H9 (cell line): ENCODE results near the gene TBC1D9B. TPM values are rescaled to one million over a fixed set of nuclear protein-coding genes. Genes with fewer than 3 reads are reported as not detected.

Experiments used
- DNase-seq: peaks from one replicate; pipeline ENCODE4 v3.0.0-alpha.2; 2017
- H2AFZ ChIP-seq: one replicate; pipeline ENCODE4 v1.6.1; 2013; ENCODE audit warnings: mild to moderate bottlenecking, low read length, control low read depth, moderate library complexity
- H2AK5ac ChIP-seq: 2 replicates; pipeline ENCODE4 v1.6.1; 2013; ENCODE audit warnings: low read length, control low read depth, mixed read lengths; ENCODE audit not compliant: insufficient read length
- H2BK120ac ChIP-seq: one replicate; pipeline ENCODE4 v1.6.1; 2013; ENCODE audit warnings: low read depth, mild to moderate bottlenecking, low read length, control low read depth, inconsistent platforms; ENCODE audit not compliant: poor library complexity, severe bottlenecking
- H2BK12ac ChIP-seq: 2 replicates; pipeline ENCODE4 v1.6.1; 2013; ENCODE audit warnings: low read length, control low read depth, mixed read lengths, low read depth; ENCODE audit not compliant: insufficient read length
- H2BK15ac ChIP-seq: 2 replicates; pipeline ENCODE4 v1.6.1; 2013; ENCODE audit warnings: low read depth, low read length, control low read depth
- H2BK20ac ChIP-seq: one replicate; pipeline ENCODE4 v1.6.1; 2013; ENCODE audit warnings: low read depth, mild to moderate bottlenecking, low read length, control low read depth, inconsistent platforms; ENCODE audit not compliant: poor library complexity, severe bottlenecking
- H2BK5ac ChIP-seq: 2 replicates; pipeline ENCODE4 v1.6.1; 2013; ENCODE audit warnings: low read length, control low read depth, mixed read lengths; ENCODE audit not compliant: insufficient read length
- H3K14ac ChIP-seq: 2 replicates; pipeline ENCODE4 v1.6.1; 2013; ENCODE audit warnings: low read length, control low read depth; ENCODE audit not compliant: insufficient read depth
- H3K18ac ChIP-seq: 2 replicates; pipeline ENCODE4 v1.6.1; 2013; ENCODE audit warnings: low read depth, mild to moderate bottlenecking, mixed read lengths, low read length, control low read depth; ENCODE audit not compliant: insufficient read length
- H3K23ac ChIP-seq: 2 replicates; pipeline ENCODE4 v1.6.1; 2013; ENCODE audit warnings: low read length, control low read depth, mixed read lengths, low read depth; ENCODE audit not compliant: insufficient read length
- H3K23me2 ChIP-seq: 2 replicates; pipeline ENCODE4 v1.6.1; 2013; ENCODE audit warnings: low read depth, mild to moderate bottlenecking, mixed read lengths, low read length, control low read depth; ENCODE audit not compliant: insufficient read length, poor library complexity, severe bottlenecking
- H3K27ac ChIP-seq: 2 replicates; pipeline ENCODE4 v1.5.1; 2013; ENCODE audit warnings: low read length, control low read depth, mixed read lengths, low read depth; ENCODE audit not compliant: insufficient read length
- H3K27me3 ChIP-seq: 2 replicates; pipeline ENCODE4 v1.6.1; 2013; ENCODE audit warnings: low read length, control low read depth, inconsistent platforms; ENCODE audit not compliant: insufficient read depth
- H3K4ac ChIP-seq: 2 replicates; pipeline ENCODE4 v1.6.1; 2013; ENCODE audit warnings: low read depth, mild to moderate bottlenecking, control low read depth, inconsistent platforms, low read length, moderate library complexity
- H3K4me1 ChIP-seq: 2 replicates; pipeline ENCODE4 v1.6.1; 2013; ENCODE audit warnings: low read length, control low read depth, inconsistent platforms; ENCODE audit not compliant: insufficient read depth
- H3K4me2 ChIP-seq: 2 replicates; pipeline ENCODE4 v1.6.1; 2013; ENCODE audit warnings: low read length, control low read depth, mixed read lengths; ENCODE audit not compliant: insufficient read length, insufficient read depth
- H3K56ac ChIP-seq: 2 replicates; pipeline ENCODE4 v1.6.1; 2013; ENCODE audit warnings: low read depth, mild to moderate bottlenecking, mixed read lengths, low read length, control low read depth; ENCODE audit not compliant: insufficient read length
- H3K79me1 ChIP-seq: 2 replicates; pipeline ENCODE4 v1.6.1; 2013; ENCODE audit warnings: low read depth, mild to moderate bottlenecking, moderate library complexity, low read length, control low read depth, inconsistent platforms; ENCODE audit not compliant: insufficient read depth, poor library complexity, severe bottlenecking
- H3K79me2 ChIP-seq: 2 replicates; pipeline ENCODE4 v1.6.1; 2013; ENCODE audit warnings: low read length, control low read depth, inconsistent platforms; ENCODE audit not compliant: insufficient read depth
- H3K9ac ChIP-seq: 2 replicates; pipeline ENCODE4 v1.6.1; 2013; ENCODE audit warnings: low read length, control low read depth, mixed read lengths; ENCODE audit not compliant: insufficient read length; ENCODE audit errors: extremely low read depth
- H3K9me3 ChIP-seq: one replicate; pipeline ENCODE4 v1.6.1; 2013; ENCODE audit warnings: low read depth, low read length, inconsistent platforms; ENCODE audit not compliant: control insufficient read depth
- H3T11ph ChIP-seq: one replicate; pipeline ENCODE4 v1.6.1; 2013; ENCODE audit warnings: mild to moderate bottlenecking, low read length, control low read depth, inconsistent platforms
- H4K20me1 ChIP-seq: one replicate; pipeline ENCODE4 v1.6.1; 2013; ENCODE audit not compliant: control insufficient read depth, insufficient read length, insufficient read depth
- H4K5ac ChIP-seq: 2 replicates; pipeline ENCODE4 v1.6.1; 2013; ENCODE audit warnings: low read depth, mild to moderate bottlenecking, mixed read lengths, low read length, control low read depth; ENCODE audit not compliant: insufficient read length
- H4K8ac ChIP-seq: replicated peaks from 2 replicates; pipeline ENCODE4 v1.6.1; 2013; ENCODE audit warnings: low read length, control low read depth, mixed read lengths, low read depth; ENCODE audit not compliant: insufficient read length
- H4K91ac ChIP-seq: 2 replicates; pipeline ENCODE4 v1.6.1; 2013; ENCODE audit warnings: low read depth, mild to moderate bottlenecking, moderate library complexity, mixed read lengths, low read length, control low read depth; ENCODE audit not compliant: insufficient read length
- H3K27ac Mint-ChIP-seq, 3 experiments: 2 replicates in 2 of 3; 3 replicates in 1 of 3; pipeline ENCODE4 v1.8.0; 2020 to 2021; ENCODE audit warnings: mixed read lengths in 3 of 3, mild to moderate bottlenecking in 1 of 3, moderate library complexity in 1 of 3
- H3K27me3 Mint-ChIP-seq: 2 replicates; pipeline ENCODE4 v1.8.0; 2021; ENCODE audit warnings: low read depth, mild to moderate bottlenecking, moderate library complexity, mixed read lengths
- H3K36me3 Mint-ChIP-seq, 3 experiments: 2 replicates in 2 of 3; 3 replicates in 1 of 3; pipeline ENCODE4 v1.8.0; 2020 to 2021; ENCODE audit warnings: low read depth in 3 of 3, mixed read lengths in 3 of 3; ENCODE audit not compliant: insufficient read depth in 1 of 3
- H3K4me1 Mint-ChIP-seq, 2 experiments: 2 replicates each; pipeline ENCODE4 v1.8.0; 2020; ENCODE audit warnings: mixed read lengths in 2 of 2
- H3K4me3 Mint-ChIP-seq, 2 experiments: 2 replicates in 1 of 2; 3 replicates in 1 of 2; pipeline ENCODE4 v1.8.0; 2020 to 2021; ENCODE audit warnings: mild to moderate bottlenecking in 2 of 2, mixed read lengths in 2 of 2, moderate library complexity in 1 of 2
- H3K9me3 Mint-ChIP-seq, 2 experiments: 2 replicates in 1 of 2; 3 replicates in 1 of 2; pipeline ENCODE4 v1.8.0; 2020; ENCODE audit warnings: mild to moderate bottlenecking in 2 of 2, mixed read lengths in 2 of 2, moderate library complexity in 1 of 2
- WGBS: extraction: QIAGEN DNeasy Blood & Tissue Kit; methylation state at CpG from one replicate; pipeline ENCODE4 v1.1.7; 2013; ENCODE audit warnings: missing lambda C conversion rate, low lambda C conversion rate, mixed read lengths; ENCODE audit not compliant: insufficient read length; ENCODE audit errors: extremely low coverage; 5-methylcytosine and 5-hydroxymethylcytosine counted together
- total RNA-seq: library from RNA; stranded (reverse); gene quantifications from 2 replicates; pipeline ENCODE4 v1.2.1, GENCODE V29; 2021
- TF ChIP-seq, protein P1 (sequence below): fragments of 200-600 bp; sonication (generic); conservative IDR thresholded peaks from 3 replicates; pipeline ENCODE4 v1.8.0; 2021; ENCODE audit warnings: antibody characterized with exemption, mild to moderate bottlenecking

Gene TBC1D9B
- total RNA-seq, 1 experiment from 2014 or later: 62.1 TPM

DNA sequence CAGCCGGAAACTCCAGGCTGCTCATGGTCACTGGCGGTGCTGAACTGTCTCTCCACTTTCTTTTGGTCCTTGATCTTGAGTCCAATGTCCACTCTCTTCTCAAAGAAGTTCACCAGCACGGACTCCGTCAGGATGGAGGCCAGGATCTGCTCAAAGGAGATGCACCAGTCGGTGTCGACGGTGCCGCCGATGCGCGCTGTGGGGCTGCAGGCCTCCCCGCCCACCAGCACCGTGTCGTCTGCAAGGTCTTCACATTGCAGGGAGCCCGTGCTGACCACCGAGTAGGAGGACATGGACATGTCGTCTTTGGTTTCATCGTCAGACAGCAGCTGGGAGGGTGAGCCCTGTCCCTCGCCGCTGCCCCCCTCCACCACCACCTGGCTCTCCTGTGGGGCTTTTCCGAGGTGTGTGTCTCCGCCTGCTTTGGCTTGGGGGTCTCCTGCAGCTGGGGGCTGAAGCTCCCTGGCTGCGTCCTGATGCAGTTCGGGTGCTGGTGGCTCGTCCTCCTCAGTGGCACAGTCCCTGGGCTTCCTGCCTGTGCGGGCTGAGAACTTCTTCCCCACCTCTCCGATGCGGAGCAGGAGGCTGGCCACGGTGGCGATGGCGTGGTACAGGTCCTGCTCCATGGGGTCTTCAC is 44.1 kb downstream of the TBC1D9B start:
- no peaks in the 10 kb centered on the region for H3K79me1 ChIP-seq
- no peak overlapping the region for H2AFZ ChIP-seq
- no peak overlapping the region; a peak in 1 of 7 replicates for H3K27ac Mint-ChIP-seq

More for the DNA sequence above, 44.1 kb downstream of the TBC1D9B start:
- WGBS: no CpG with 5 or more reads among the region's 31 CpGs
- peaks cover 10% of the 10 kb centered on the region for H3K27me3 Mint-ChIP-seq
- H3K4me2 ChIP-seq: no peak overlapping the region
- H3K9me3 Mint-ChIP-seq: no peaks in the 10 kb centered on the region
- H3K36me3 Mint-ChIP-seq: peaks cover 17 to 45% (median 42%) of the 10 kb centered on the region in 3 experiments
- no peak overlapping the region for H2BK20ac ChIP-seq
- H3K23me2 ChIP-seq: no peaks in the 10 kb centered on the region
- H3K4me1 Mint-ChIP-seq: peaks cover 18 to 23% of the 10 kb centered on the region in 2 experiments
- H3K79me2 ChIP-seq: no peaks in the 10 kb centered on the region
- H4K8ac ChIP-seq: no peak overlapping the region
- H3K4me1 ChIP-seq: no peaks in the 10 kb centered on the region
- H3K9me3 ChIP-seq: peaks cover 5% of the 10 kb centered on the region
- H4K91ac ChIP-seq: no peak overlapping the region
- no peak overlapping the region for H3K14ac ChIP-seq
- no peaks in the 10 kb centered on the region for H3K27me3 ChIP-seq
- H3K4me3 Mint-ChIP-seq: no peak overlapping the region
- H3K4ac ChIP-seq: no peak overlapping the region
- no peak overlapping the region for H2BK5ac ChIP-seq
- H3K9ac ChIP-seq: no peak overlapping the region
- H2BK15ac ChIP-seq: no peak overlapping the region
- no peak overlapping the region for H2BK12ac ChIP-seq
- TF ChIP-seq, protein P1, sequence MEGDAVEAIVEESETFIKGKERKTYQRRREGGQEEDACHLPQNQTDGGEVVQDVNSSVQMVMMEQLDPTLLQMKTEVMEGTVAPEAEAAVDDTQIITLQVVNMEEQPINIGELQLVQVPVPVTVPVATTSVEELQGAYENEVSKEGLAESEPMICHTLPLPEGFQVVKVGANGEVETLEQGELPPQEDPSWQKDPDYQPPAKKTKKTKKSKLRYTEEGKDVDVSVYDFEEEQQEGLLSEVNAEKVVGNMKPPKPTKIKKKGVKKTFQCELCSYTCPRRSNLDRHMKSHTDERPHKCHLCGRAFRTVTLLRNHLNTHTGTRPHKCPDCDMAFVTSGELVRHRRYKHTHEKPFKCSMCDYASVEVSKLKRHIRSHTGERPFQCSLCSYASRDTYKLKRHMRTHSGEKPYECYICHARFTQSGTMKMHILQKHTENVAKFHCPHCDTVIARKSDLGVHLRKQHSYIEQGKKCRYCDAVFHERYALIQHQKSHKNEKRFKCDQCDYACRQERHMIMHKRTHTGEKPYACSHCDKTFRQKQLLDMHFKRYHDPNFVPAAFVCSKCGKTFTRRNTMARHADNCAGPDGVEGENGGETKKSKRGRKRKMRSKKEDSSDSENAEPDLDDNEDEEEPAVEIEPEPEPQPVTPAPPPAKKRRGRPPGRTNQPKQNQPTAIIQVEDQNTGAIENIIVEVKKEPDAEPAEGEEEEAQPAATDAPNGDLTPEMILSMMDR: no peak
- no peak overlapping the region for H3T11ph ChIP-seq
- no peak overlapping the region for H2AK5ac ChIP-seq
- H3K23ac ChIP-seq: no peak overlapping the region
- no peak overlapping the region for H2BK120ac ChIP-seq
- no peaks in the 10 kb centered on the region for H4K20me1 ChIP-seq
- no peak overlapping the region for H4K5ac ChIP-seq
- no peak overlapping the region for H3K27ac ChIP-seq
- H3K18ac ChIP-seq: no peak overlapping the region
- DNase-seq: no peak
- no peak overlapping the region for H3K56ac ChIP-seq
